ENCODE measurements around the gene MAP4K2.

DNA sequence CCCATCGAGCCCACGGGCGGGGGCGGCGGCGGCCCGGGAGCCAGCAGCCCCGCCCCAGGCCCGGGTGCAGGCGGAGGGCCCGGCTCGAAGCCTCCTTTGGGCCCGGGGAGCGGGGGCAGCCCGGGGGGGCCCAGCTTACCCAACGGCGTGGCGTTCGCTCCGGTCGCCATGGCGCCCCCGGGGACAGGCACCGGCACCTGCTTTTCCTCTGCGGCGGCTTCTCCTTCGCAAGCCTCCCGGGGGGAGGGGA, 24.9 kb downstream of the MAP4K2 start:
- no peak for TF ChIP-seq POLR2A (IDR thresholded peaks at IDR 0.05)
- TF ChIP-seq, protein P1, sequence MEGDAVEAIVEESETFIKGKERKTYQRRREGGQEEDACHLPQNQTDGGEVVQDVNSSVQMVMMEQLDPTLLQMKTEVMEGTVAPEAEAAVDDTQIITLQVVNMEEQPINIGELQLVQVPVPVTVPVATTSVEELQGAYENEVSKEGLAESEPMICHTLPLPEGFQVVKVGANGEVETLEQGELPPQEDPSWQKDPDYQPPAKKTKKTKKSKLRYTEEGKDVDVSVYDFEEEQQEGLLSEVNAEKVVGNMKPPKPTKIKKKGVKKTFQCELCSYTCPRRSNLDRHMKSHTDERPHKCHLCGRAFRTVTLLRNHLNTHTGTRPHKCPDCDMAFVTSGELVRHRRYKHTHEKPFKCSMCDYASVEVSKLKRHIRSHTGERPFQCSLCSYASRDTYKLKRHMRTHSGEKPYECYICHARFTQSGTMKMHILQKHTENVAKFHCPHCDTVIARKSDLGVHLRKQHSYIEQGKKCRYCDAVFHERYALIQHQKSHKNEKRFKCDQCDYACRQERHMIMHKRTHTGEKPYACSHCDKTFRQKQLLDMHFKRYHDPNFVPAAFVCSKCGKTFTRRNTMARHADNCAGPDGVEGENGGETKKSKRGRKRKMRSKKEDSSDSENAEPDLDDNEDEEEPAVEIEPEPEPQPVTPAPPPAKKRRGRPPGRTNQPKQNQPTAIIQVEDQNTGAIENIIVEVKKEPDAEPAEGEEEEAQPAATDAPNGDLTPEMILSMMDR (IDR thresholded peaks at IDR 0.05) = no peak
